ENCODE results near the gene MAOA.
"Not testable (repeated sequence)": the region's sequence is repeated elsewhere in the genome, so short reads cannot be mapped to it uniquely, and the experiment has no call there.

GRCh38 chrX:43619861-43620260, 36.2 kb upstream of the MAOA start:
- not testable (repeated sequence) for TF ChIP-seq EZH2 (IDR thresholded peaks at IDR 0.05; ENCODE audit: borderline replicate concordance, insufficient read depth, low read depth, low read length, poor library complexity, severe bottlenecking)
- TF ChIP-seq, protein P1, sequence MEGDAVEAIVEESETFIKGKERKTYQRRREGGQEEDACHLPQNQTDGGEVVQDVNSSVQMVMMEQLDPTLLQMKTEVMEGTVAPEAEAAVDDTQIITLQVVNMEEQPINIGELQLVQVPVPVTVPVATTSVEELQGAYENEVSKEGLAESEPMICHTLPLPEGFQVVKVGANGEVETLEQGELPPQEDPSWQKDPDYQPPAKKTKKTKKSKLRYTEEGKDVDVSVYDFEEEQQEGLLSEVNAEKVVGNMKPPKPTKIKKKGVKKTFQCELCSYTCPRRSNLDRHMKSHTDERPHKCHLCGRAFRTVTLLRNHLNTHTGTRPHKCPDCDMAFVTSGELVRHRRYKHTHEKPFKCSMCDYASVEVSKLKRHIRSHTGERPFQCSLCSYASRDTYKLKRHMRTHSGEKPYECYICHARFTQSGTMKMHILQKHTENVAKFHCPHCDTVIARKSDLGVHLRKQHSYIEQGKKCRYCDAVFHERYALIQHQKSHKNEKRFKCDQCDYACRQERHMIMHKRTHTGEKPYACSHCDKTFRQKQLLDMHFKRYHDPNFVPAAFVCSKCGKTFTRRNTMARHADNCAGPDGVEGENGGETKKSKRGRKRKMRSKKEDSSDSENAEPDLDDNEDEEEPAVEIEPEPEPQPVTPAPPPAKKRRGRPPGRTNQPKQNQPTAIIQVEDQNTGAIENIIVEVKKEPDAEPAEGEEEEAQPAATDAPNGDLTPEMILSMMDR (IDR thresholded peaks at IDR 0.05): not testable (repeated sequence)
